HepG2 (cell line): Measurements from ENCODE around the gene MRPL58. TPM values are rescaled to one million over a fixed set of nuclear protein-coding genes. Genes with fewer than 3 reads are reported as not detected.
A peak's percentile ranks its signal among the peaks of the same experiment; 100 is the strongest.

ENCODE experiments used
- CSRNP1 ChIP-seq: sonication (generic); formaldehyde crosslinking; IDR thresholded peaks from 2 replicates; pipeline ENCODE4 v1.8.1; 2023; ENCODE audit warnings: mild to moderate bottlenecking, missing genetic modification reagents
- E2F1 ChIP-seq: sonication (generic); formaldehyde crosslinking; IDR thresholded peaks from 2 replicates; pipeline ENCODE4 v1.5.0; 2020; ENCODE audit warnings: missing genetic modification reagents
- FOXM1 ChIP-seq: sonication (generic); formaldehyde crosslinking; IDR thresholded peaks from 2 replicates; pipeline ENCODE4 v1.5.0; 2020; ENCODE audit warnings: missing genetic modification reagents
- PRDM10 ChIP-seq: sonication (generic); formaldehyde crosslinking; IDR thresholded peaks from 2 replicates; pipeline ENCODE4 v1.4.0; 2020; ENCODE audit warnings: low read depth, missing genetic modification reagents
- SMAD3 ChIP-seq: sonication (generic); formaldehyde crosslinking; IDR thresholded peaks from 2 replicates; pipeline ENCODE4 v1.4.0; 2020; ENCODE audit warnings: missing genetic modification reagents
- SNAPC5 ChIP-seq: sonication (generic); formaldehyde crosslinking; IDR thresholded peaks from 2 replicates; pipeline ENCODE4 v1.8.1; 2023; ENCODE audit warnings: mild to moderate bottlenecking, missing genetic modification reagents, borderline replicate concordance
- SOX5 ChIP-seq: IDR thresholded peaks from 2 replicates; pipeline ENCODE4 v1.6.1; 2016; ENCODE audit warnings: borderline replicate concordance
- ZNF567 ChIP-seq: sonication (generic); formaldehyde crosslinking; IDR thresholded peaks from 2 replicates; pipeline ENCODE4 v1.8.1; 2023; ENCODE audit warnings: mild to moderate bottlenecking, missing genetic modification reagents, borderline replicate concordance
- ZNF609 ChIP-seq: sonication (generic); formaldehyde crosslinking; IDR thresholded peaks from 2 replicates; pipeline ENCODE4 v1.4.0; 2020; ENCODE audit warnings: mild to moderate bottlenecking, missing genetic modification reagents, borderline replicate concordance
- ZNF75D ChIP-seq: sonication (generic); formaldehyde crosslinking; IDR thresholded peaks from 2 replicates; pipeline ENCODE4 v1.8.1; 2023; ENCODE audit warnings: missing genetic modification reagents, mild to moderate bottlenecking, borderline replicate concordance
- ZNF773 ChIP-seq: sonication (generic); formaldehyde crosslinking; IDR thresholded peaks from 2 replicates; pipeline ENCODE4 v1.4.0; 2020; ENCODE audit warnings: missing genetic modification reagents, borderline replicate concordance
- polyA plus RNA-seq, 8 experiments: library from polyadenylated mRNA; depleted of rRNA in 3 of 8; stranded (reverse) in 7 of 8; unstranded in 1 of 8; fragments of >200 nt; fragmentation: Illumina TruSeq in 4 of 8; extraction: Trizol in 4 of 8; gene quantifications; 2 replicates each; pipeline versions ENCODE4 v1.2.1 to v1.2.3, GENCODE V29; 2011 to 2016; ENCODE audit warnings: low read depth in 4 of 8, missing spikeins in 1 of 8, mixed read lengths in 1 of 8; ENCODE audit not compliant: insufficient read depth in 1 of 8
- total RNA-seq, 5 experiments: library from RNA; depleted of rRNA; stranded (reverse); fragments of >200 nt; fragmentation: Illumina TruSeq; extraction: Trizol; gene quantifications; 2 replicates each; pipeline ENCODE4 v1.2.3, GENCODE V29; 2016; ENCODE audit warnings: low read depth in 1 of 5

Gene MRPL58
- total and polyA plus RNA-seq, 2 of the 13 experiments (the other 11 are each of a cell fraction or from before 2014, with no cell fraction given), result 44.9 to 68.9 TPM

GRCh38 chr17:75046407-75047289, 34.2 kb downstream of the MRPL58 start, which contains the start of the genes ATP5PD and KCTD2 (continued):
- peak; percentile 29; the same call in 1 of the 2 replicates for TF ChIP-seq ZNF609 (CRISPR knock-in tag)
- peak; percentile 94; the same call in 1 of the 2 replicates for TF ChIP-seq CSRNP1 (CRISPR knock-in tag)
- TF ChIP-seq E2F1 (CRISPR knock-in tag), result peak; percentile 48; the same call in 1 of the 2 replicates
- no peak for TF ChIP-seq SNAPC5
- no peak for TF ChIP-seq FOXM1
- TF ChIP-seq PRDM10 (CRISPR knock-in tag), result peak; percentile 98
- no peak for TF ChIP-seq ZNF773 (CRISPR knock-in tag)
- TF ChIP-seq SMAD3 (CRISPR knock-in tag), result peak; percentile 68; the same call in 1 of the 2 replicates
- peak; percentile 40; the same call in 1 of the 2 replicates for TF ChIP-seq SOX5 (CRISPR knock-in tag)
- TF ChIP-seq ZNF75D, result no peak
- no peak for TF ChIP-seq ZNF567
